A549 (cell line): ENCODE data around the gene HSD3B7.

Experiments
- BHLHE40 ChIP-seq: IDR thresholded peaks from 2 replicates; pipeline ENCODE4 v1.6.1; 2012; ENCODE audit warnings: low read depth, low read length, inconsistent platforms
- CEBPB ChIP-seq, 2 experiments: fragments of >200 bp in 1 of 2; sonication (Bioruptor Twin) in 1 of 2; formaldehyde crosslinking in 1 of 2; IDR thresholded peaks; 2 replicates each; pipeline ENCODE4 v1.6.1; 2012 to 2016
- CHD2 ChIP-seq: fragments of 150-350 bp; IDR thresholded peaks from 2 replicates; pipeline ENCODE4 v1.6.1; 2014; ENCODE audit warnings: low read length; ENCODE audit not compliant: partially characterized antibody
- CTCF ChIP-seq: fragments of >200 bp; sonication (Bioruptor Twin); formaldehyde crosslinking; IDR thresholded peaks from 3 replicates; pipeline ENCODE4 v1.5.1; 2016
- HOXA7 ChIP-seq: fragments of 250-450 bp; sonication (Bioruptor Pico); IDR thresholded peaks from 2 replicates; pipeline ENCODE4 v1.5.0; 2020; ENCODE audit warnings: mild to moderate bottlenecking, moderate library complexity
- MAZ ChIP-seq: fragments of 150-350 bp; IDR thresholded peaks from 2 replicates; pipeline ENCODE4 v1.6.1; 2014; ENCODE audit warnings: antibody characterized with exemption, low read depth, low read length, borderline replicate concordance
- POLR2A ChIP-seq: IDR thresholded peaks from 2 replicates; pipeline ENCODE4 v1.6.1; 2012; ENCODE audit warnings: mild to moderate bottlenecking, low read length
- RFX5 ChIP-seq: fragments of 450-650 bp; IDR thresholded peaks from 2 replicates; pipeline ENCODE4 v1.7.1; 2014; ENCODE audit warnings: antibody characterized with exemption, mild to moderate bottlenecking, moderate library complexity
- SMC3 ChIP-seq: fragments of >200 bp; sonication (Bioruptor Twin); formaldehyde crosslinking; IDR thresholded peaks from 3 replicates; pipeline ENCODE4 v1.6.1; 2018; ENCODE audit warnings: inconsistent platforms
- ZFP36 ChIP-seq: fragments of 450-650 bp; IDR thresholded peaks from 2 replicates; pipeline ENCODE4 v1.6.1; 2014; ENCODE audit warnings: borderline replicate concordance; ENCODE audit not compliant: partially characterized antibody
- ZNF302 ChIP-seq: fragments of 250-450 bp; sonication (Bioruptor Pico); IDR thresholded peaks from 2 replicates; pipeline ENCODE4 v1.9.0; 2021; ENCODE audit warnings: inconsistent platforms, mild to moderate bottlenecking, moderate library complexity

GRCh38 chr16:31000671-31001382, 15.8 kb downstream of the HSD3B7 start:
- TF ChIP-seq CTCF (no peak), ZNF302 (CRISPR knock-in tag) (no peak), BHLHE40 (no peak), POLR2A (no peak), ZFP36 (no peak), CEBPB (IDR thresholded peaks at IDR 0.05) (no peak), CHD2 (no peak), HOXA7 (CRISPR knock-in tag) (no peak), SMC3 (no peak), RFX5 (no peak), MAZ (no peak)
